Gastroesophageal sphincter (tissue), 3 donors: Measurements from ENCODE around the gene SPECC1L.

Experiments
- CTCF ChIP-seq, 4 experiments: fragments of 200-600 bp in 2 of 4; fragments of 450-650 bp in 2 of 4; sonication (generic) in 1 of 4; IDR thresholded peaks; one replicate each; pipeline ENCODE4 v1.5.1; 2017 to 2019; ENCODE audit warnings: antibody characterized with exemption in 4 of 4, mild to moderate bottlenecking in 2 of 4, moderate library complexity in 2 of 4
- EP300 ChIP-seq: sonication (generic); formaldehyde crosslinking; IDR thresholded peaks from one replicate; pipeline ENCODE4 v1.6.1; 2017; ENCODE audit warnings: antibody characterized with exemption, mild to moderate bottlenecking
- POLR2A ChIP-seq, 2 donors: fragments of 450-650 bp; IDR thresholded peaks; one replicate each; pipeline ENCODE4 v1.6.1; 2017; ENCODE audit warnings: antibody characterized with exemption in 2 of 2, mild to moderate bottlenecking in 2 of 2, moderate library complexity in 1 of 2

- no peak for TF ChIP-seq POLR2A (IDR thresholded peaks at IDR 0.05)
- no peak for TF ChIP-seq CTCF (IDR thresholded peaks at IDR 0.05)
- TF ChIP-seq EP300: no peak
Observed at GRCh38 chr22:24430431-24431308, 160.0 kb downstream of the SPECC1L start.
